Activated naive CD4-positive, alpha-beta T cell treated with Interleukin-2 at 50 U/mL for 16 hours (primary cell): ENCODE data around the gene ATXN7L1.

ENCODE experiments used
- DNase-seq: peaks from one replicate; pipeline ENCODE4 v3.0.0-alpha.2; 2020

ATXN7L1 gene

DNA sequence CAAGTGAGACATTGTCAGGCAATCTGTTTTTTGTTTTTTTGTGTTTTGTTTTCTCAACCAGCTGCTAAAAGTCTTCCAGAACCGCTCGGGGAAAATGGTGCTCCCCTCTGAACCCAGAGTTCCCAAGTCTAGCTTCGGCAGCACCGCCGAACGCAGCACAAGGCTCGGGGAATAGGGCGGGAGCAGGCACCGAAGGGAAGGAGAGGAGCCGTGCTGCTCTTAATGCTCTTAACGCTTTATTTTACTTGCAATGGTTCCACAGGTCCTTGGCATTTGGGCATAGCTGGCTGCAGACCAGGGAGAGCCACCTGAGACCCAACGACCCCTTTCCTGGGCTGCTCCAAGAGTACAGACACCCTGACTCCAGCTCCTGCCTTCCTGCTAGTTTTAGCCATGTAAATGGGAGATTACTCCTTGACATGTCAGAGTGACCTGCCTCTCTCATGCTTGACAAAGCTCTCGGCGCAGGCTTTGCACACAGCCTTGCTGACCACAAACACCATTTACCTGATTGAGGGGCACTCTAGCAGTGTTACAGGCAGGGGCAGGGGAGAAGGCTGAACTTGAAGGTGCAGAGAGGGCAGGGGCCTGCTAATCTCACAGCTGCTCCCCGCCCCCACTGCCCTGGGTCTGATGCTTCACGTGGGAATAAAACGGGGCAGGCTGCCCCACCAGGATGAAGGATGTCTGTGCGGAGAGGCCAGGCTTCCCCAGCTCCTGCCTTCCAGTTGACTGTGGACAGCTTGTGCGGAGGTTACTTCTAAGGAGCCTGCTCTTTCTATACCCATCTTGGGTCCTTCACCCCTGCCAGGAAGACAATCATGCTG is 236.5 kb downstream of the ATXN7L1 start:
- DNase-seq: no peak

DNA sequence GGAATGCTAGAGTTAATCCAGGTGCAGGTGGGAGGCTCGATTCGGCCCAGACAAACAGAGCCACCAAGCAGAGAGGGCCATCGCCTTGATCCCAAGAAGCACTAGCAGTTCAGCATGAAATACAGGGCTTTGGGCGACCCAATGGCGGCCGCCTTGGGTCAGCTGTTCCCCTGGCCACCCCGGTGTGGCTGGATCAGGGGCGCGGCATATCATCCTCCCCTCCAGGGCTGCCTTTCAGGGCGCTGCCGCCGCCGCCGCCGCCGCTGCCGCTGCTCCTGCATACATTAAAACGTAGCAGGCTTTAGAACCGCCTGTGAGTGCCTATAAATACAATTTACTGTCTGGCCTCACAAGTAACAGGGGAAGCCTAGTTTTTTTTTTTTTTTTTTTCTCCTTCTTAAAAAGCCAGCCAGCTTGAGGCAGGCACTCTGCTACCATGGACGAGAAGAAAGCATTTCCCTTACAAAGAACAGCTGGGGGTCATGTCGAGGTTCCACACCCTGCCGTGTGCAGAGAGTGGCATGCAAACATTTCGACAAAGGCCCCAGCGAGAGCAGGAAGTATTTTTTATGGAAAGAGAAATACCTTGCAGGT is 237.4 kb downstream of the ATXN7L1 start:
- no peak for DNase-seq

DNA sequence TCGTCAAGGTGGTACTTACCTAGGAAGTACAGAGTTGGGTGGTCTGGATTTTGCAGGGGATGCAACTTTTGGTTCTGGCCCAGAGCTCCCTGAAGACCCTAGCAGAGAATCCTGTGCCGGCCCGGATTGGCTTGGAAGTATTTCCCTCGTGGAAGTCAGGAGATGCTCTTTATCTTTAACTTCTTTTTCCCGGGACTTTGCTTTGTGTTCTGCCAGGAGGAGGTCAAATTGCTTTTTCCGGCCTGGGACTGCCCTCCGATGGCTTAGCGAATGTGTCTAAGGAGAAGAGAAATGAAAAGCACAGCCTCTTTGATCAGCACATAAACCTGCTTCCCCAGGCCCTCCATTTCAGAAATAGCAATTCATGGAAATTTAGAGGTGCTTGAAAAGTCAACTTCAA is 238.1 kb downstream of the ATXN7L1 start:
- no peak for DNase-seq

DNA sequence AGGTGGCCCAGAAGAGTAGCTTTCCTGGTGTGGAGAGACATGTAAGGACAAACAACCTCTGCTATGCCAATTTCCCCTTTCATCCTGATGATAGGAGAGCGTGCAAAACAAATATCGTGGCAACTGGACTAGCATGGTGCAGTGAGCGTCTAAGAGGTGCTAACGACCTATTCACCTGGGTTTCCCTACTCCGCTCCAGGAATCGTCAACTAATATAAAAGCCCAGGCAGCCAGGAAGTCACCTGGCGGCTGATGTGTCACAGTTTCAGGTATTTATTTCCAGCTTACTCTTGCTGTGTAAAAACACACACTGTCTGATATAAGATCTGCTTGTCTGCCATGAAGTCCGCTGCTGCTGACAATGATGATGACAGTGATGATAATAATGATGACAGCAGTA is 238.6 kb downstream of the ATXN7L1 start:
- no peak for DNase-seq

DNA sequence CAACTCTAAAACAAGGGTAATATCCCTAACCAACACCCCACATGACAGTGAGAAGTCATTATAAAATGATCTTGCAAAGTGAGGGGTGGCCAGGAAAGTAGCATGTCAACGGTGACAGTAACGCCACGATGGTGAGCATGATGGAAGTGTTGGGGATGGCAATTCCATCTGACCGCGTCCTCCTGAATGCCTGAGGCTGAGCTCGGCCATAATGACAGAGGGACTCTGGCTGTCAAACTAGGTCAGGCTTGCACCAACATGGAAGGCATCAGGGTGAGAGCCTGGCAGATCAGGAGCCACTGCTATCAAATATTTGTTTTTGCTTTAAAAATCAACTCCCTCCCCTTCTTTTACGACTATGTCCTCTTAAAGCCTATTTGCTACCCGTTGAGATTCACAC is 239.4 kb downstream of the ATXN7L1 start:
- no peak for DNase-seq

DNA sequence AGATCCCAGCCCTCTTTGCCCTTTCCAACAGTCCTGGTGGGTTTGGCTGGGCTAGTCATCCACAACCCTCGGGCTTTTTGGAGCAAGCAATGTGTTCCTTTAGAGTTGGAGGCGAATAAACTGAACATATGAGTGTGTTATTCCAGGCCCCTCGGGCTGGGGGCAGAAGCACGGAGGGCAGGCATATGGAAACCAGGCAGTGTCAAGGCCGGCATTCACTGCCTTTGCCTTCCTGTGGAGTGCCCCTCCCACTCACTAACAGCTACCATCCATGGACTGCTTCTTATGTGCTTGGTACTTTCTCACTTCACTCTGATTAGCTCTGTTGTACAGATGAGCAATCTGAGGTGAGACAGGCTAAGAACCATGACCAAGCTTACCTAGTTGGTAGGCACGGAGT is 241.2 kb downstream of the ATXN7L1 start:
- no peak for DNase-seq

DNA sequence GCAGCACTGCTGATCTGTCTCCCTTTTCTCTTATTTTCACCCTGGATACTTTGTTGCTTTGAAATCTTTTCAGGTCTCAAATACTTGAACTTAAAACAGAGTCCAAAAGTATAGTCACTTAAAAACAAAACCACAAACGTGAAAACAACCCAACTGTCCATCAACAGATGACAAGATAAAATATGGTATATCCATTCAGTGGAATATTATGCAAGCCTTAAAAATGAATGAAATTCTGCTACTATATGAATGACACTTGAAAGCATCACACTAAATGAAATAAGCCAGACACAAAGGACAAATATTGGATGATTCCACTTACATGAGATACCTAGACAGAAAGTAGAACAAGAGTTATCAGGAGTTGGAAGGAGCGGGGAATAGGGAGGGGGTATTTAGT is 250.4 kb downstream of the ATXN7L1 start:
- no peak for DNase-seq

DNA sequence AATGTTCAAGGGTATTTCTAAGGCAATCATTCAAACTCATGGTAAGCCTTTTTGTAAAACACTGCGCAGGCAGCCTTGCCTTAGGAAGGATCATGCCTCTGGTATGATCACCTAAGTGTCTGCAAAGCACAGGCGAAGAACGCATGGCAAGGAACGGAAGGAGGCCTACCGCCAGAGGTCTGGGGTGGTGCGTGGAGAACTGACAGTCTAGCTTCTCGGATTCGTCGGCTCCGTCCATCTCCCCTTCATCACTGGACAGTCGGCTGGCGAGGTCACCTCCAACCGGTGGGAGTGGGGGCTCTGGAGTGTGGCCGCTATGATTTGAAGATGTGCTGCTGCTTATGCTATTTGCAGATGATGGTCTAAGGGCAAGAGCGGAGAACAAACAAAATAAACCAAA is 252.5 kb downstream of the ATXN7L1 start:
- DNase-seq: no peak

DNA sequence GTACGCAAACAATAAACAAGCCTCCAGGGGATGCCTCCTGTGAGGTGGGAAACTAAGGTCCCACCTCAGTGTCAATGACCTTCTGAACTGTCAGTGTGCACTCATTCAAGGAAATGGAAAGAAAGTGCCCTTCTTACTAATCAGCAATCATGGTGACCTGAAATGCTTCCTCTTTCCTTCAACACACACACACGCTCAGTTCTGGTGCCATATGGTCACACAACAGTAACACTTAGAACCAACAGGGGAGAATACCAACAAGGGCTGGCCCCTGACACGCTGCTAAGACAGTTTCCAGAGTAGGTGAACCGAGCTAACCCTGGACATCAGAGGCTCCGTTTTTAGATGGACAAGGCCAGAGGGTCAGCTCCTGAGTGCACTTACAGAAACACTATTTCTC is 253.0 kb downstream of the ATXN7L1 start:
- DNase-seq: no peak

DNA sequence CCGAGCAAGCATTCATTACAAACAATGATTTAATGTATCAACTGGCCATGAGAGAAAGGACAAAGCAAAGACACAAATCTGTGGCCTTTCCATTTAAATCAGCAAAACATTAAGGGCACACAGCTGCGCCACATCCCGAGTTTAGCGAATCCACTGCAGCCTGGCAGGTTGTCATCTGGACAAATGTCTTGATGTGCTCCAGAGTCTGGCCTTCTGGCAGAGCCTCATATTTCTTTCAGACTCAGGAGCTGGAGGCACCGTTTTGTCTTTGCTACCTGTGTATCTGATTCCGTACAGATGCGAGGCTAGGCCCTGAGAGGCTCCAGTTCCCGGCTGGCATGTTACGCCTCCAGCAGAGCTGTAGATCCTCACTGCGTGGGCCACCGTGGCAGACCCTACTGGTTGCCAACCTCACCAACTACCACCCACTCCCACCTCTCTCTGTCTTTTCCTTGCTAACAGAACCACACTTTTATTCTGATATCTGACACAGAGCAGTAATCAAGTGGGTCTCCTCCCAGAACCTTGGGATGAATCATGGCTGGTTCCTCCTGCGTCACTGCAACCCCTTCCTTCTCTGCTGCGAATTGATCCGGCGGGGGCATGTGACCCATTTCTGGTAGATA is 254.2 kb downstream of the ATXN7L1 start:
- no peak for DNase-seq

DNA sequence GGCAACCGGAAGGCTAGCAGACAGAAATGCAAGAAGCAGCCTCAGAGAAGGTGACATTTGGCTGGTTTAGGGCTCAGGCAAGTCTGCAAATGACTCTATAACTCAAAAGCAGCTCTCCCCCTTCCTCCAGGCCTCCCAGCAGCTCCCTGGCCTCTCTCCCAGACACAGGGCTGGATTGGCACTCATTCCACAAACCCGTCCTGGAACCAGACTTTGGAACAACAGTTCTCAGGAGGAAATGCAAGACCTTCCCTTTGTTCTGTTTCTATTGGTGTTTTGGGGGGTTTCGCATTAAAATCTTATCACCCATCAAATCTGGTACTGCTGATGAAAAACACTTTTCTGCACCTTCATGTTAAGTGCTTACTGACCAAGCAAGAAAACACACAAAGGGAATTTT is 254.8 kb downstream of the ATXN7L1 start:
- no peak for DNase-seq

DNA sequence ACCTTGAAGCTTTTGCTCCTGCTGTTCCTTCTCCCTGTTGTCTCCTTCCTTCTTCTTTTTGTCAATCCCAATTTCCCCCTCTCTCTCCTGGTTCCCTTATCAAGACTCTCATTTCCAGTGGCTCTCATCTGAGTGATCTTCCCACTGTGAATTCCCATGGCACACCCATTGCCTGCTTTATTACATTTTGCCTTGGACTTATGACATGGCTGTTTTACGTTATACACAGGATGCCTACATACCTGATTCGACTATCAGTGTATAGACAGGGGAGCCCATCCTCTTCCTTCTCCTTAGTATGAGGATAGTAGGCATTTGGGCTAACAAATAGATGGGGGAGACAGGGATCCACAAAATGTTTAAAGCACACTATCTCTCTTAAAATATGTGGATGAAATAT is 255.2 kb downstream of the ATXN7L1 start:
- no peak for DNase-seq

DNA sequence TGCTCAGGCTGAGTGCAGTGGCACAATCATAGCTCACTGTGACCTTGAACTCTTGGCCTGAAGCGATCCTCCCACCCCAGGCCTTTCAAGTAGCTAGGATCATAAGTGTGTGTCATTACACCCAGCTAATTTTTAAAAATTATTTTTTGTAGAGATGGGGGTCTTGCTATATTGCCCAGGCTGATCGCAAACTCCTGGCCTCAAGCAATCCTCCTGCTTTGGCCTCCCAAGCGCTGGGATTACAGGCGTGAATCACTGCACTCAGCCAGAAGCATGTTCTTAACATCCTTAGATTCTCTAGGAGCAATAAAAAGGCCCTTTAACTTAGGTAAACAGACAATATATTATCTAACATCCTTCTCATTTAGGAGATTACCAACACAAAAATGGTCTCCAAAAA is 256.8 kb downstream of the ATXN7L1 start:
- DNase-seq: no peak

DNA sequence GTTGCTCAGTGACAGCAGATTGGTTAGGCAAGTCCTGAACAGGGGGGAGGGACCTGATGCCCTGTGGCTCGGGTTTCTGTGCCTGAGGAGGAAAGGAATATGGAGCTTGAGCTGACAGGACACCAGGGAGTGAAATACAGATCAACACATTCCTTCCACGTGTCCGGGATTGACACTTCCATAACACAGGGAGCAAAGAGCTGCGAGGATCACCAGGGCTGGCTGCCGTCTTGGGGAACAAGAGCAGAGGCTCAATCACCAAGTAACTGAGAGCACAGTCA is 258.4 kb downstream of the ATXN7L1 start:
- no peak for DNase-seq

DNA sequence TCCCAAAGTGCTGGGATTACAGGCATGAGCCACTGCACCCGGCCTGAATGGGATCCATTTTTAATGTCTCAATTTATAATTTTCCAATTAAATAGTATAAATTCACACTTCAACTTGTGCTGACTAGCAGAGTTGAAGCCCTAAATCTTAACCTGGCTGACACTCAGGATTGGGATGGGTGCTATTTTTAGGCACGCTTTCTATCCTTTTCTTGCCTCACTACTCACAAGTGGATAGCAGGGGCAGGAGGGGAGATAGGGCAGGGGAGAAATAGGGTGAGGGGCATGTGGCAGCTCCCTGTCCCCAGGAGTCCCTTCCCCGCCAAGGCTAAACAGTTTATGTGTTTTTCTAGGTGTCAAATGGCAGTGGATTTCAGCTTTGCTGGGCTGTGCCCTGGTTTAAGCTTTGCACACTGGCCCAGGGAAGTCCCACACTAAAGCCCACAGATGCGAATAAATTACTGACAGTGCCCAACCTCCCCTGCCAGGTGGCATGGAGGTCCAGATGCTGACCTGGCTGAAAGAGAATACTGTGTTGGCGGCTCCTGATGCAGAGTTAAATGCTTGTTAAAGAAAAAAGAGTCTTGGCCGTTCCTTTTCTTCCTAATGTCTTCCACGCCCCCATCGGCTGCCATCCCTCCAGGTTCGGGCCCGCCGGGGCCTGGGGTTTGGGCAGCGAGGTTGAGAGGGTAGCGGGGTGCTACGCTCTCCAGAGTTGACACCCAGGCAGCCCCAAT is 259.0 kb downstream of the ATXN7L1 start:
- no peak for DNase-seq

DNA sequence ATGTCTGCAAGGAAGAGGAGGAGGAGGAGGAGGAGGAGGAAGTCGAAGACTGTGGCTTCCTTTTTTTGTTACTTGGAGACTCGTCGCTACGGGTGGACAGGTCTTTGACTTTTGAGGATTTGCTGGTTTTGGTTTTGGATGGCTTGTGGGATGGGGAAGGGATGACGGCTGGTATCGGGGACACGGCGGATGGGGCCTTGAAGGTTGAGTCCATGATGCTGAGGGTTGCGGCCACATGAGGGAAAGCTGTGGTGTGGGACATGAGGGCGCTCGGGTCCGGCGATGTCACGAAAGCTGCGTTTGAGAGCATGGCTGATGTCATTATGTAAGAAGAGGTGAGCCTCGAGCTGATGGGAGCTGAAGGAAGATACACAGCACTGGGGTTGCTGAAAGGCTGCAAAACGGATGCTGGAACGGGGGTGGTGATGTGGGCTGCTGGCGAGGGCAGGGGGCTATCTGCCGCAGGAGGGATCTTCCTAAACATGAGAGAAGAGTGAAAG is 262.0 kb downstream of the ATXN7L1 start:
- no peak for DNase-seq

DNA sequence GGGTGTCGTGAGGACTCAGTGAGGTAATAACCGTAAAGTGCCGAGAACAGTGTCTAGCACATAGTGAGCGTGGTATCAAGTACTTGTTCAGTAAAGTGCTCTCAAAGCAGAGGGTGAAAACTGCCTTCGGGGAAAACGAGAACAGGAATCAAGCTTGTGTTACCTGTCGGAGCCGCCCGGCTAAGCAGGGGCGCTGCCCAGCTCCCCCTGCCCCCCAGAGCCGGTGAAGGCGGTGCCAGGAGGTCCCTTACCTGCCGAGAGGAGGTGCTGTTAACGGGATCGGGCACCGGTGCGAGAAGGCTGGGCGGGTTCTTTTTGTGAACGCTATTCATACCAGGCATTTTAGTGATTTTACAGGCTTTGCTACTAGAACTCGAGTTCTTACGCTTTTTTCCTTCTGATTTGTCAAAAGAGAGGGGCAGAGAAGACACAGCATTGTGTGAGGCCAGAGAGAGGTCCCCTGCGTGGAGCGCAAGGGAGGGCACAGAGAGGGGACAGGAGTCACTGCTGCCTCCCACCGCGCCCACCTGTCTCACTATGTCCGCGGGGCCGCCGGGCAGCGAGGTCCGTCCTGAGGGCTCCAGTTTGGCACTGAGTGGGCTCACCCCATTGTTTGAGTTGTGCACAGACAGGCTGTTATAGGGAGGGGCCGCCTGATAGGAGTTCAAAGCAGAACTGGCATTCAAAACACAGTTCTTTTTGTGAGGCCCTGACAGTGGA is 262.6 kb downstream of the ATXN7L1 start:
- DNase-seq: no peak

DNA sequence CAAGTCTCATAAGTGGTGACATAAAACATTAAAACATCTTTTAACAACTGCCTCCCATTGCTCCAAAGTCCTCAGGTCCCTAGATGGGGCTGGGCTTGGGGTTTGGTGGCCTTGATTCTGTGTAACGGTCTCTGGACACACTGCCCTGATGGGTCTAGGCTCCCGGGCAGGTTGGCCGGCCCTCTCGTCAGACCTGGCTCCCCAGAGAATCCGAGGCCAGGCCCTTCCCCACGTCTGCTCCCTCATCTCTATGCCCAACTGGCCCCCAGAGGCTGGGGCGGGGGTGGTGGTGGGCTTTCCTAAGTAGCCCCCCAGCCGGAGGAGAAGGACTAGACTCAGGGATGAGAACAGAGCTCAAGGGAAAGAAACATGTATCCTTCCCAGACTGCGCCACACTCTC is 263.6 kb downstream of the ATXN7L1 start:
- DNase-seq: no peak

DNA sequence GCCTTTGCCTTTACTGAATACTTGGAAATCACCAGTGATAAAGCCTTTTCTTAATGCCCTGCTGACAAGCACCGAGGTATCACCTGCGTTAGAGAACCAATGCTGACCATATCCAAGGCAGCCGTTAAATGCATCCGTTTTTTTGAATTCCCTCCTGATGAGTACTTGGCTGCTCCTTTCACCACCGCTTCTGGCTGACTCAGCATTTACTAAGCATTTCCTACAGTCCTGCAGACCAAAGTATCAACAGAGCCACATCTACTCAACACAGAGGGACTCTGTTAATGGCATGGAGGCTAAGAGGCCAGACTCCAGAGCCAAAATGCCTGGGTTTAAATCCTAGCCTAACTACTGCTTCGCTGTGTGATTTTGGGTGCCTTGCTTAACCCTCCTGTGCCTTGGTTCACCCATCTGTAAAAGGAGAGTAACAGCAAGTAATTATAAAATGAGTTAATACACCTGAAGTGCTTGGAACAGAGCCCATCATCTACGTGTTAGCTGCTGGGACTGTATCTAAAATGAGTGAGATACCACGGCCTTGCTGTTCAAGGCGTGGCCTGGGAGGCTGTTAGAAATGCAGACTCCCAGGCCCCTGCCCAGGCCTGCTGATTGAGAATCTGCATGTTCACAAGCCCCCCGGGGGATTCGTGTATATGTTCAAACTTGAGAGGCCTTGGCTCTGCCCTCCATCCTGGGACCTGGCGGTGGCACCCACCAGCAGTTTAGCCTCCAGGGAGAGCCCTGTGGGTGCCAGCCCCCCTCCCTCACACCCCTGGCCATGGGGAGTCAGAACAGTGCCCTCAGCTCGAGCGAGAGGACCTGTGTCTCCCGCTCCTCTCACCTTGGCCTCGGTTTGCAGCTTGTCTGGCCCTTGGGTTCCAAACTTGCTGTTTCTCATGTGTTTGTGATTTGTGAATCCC is 264.3 kb downstream of the ATXN7L1 start:
- DNase-seq: no peak

DNA sequence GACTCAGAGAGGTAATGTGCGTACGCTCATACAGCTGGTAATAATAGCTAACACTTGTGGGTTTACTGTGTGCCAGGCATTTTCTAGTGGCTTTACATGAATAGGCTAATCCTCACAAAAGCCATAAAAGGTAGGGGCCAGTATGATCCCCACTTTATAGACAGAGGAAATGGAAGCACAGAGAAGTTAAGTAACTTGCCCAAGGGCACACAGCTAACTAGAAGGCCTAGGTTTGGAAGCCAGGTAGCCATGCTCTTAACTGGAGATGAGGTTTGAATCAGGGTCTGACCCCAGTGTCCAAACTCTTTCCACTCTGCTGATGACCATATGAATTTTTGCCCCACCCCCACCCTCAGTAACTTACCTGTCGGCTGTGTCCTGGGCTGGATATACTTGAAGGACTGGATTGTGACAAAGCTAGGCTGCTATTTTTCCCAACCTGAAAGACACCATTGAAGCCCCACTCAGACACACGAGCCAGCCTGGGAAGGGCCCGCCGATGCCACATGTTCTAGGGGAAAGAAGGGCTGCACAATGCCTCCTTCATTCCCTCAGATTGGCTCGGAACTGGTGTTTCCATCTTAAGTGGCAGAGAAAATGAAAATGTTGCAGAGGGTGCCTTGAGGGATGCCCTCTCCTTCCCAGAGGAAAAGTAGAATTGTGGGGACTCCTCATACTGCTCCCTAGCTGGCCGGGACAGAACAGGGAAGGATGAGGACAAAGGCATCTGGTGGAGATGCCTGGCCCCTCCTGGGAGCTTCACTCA is 266.1 kb downstream of the ATXN7L1 start:
- no peak for DNase-seq
